DMS153 (cell line): Measurements from ENCODE around the gene TBC1D16.
"Not testable (repeated sequence)": the region's sequence is repeated elsewhere in the genome, so short reads cannot be mapped to it uniquely, and the experiment has no call there.

ENCODE experiments used
- DNase-seq: peaks from one replicate; lab custom pipeline; 2025; lab: John Stamatoyannopoulos, UW

The TBC1D16 gene

GRCh38 chr17:80002690-80003490, 32.8 kb downstream of the TBC1D16 start:
- DNase-seq, result no peak

- DNase-seq, result no peak
Observed at GRCh38 chr17:80002070-80002641, 33.5 kb downstream of the TBC1D16 start.

GRCh38 chr17:80000981-80001775, 34.5 kb downstream of the TBC1D16 start:
- no peak for DNase-seq

- no peak for DNase-seq
Observed at GRCh38 chr17:80000136-80000535, 35.5 kb downstream of the TBC1D16 start.

- DNase-seq, result peak; percentile 81
Observed at GRCh38 chr17:79997011-79997660, 38.5 kb downstream of the TBC1D16 start.

GRCh38 chr17:79996291-79996690, 39.4 kb downstream of the TBC1D16 start:
- no peak for DNase-seq

GRCh38 chr17:79995696-79996095, 40.0 kb downstream of the TBC1D16 start:
- no peak for DNase-seq

GRCh38 chr17:79994602-79995001, 41.1 kb downstream of the TBC1D16 start:
- no peak for DNase-seq

- DNase-seq, result not testable (repeated sequence)
Observed at GRCh38 chr17:79994228-79994569, 41.5 kb downstream of the TBC1D16 start.

- peak; percentile 60 for DNase-seq
Observed at GRCh38 chr17:79993390-79994227, 42.1 kb downstream of the TBC1D16 start.

- DNase-seq, result peak; percentile 31
Observed at GRCh38 chr17:79992649-79993389, 42.9 kb downstream of the TBC1D16 start.

- peak; percentile 60 for DNase-seq
Observed at GRCh38 chr17:79991924-79992648, 43.6 kb downstream of the TBC1D16 start.

- DNase-seq, result peak; percentile 75
Observed at GRCh38 chr17:79991140-79991923, 44.3 kb downstream of the TBC1D16 start.

- DNase-seq, result no peak
Observed at GRCh38 chr17:79990704-79991103, 45.0 kb downstream of the TBC1D16 start.

GRCh38 chr17:79990051-79990592, 45.5 kb downstream of the TBC1D16 start:
- no peak for DNase-seq

- no peak for DNase-seq
Observed at GRCh38 chr17:79989106-79989835, 46.4 kb downstream of the TBC1D16 start.

GRCh38 chr17:79988185-79988971, 47.3 kb downstream of the TBC1D16 start:
- peak; percentile 57 for DNase-seq

- DNase-seq, result no peak
Observed at GRCh38 chr17:79987935-79988184, 47.8 kb downstream of the TBC1D16 start.
